Activated T-cell treated with anti-CD3 and anti-CD28 coated beads for 48 hours (primary cell): ENCODE data around the gene ANO10.

Experiments used
- DNase-seq: peaks from one replicate; pipeline ENCODE4 v3.0.0-alpha.2; 2020; ENCODE audit warnings: low read depth

ANO10 gene

DNA sequence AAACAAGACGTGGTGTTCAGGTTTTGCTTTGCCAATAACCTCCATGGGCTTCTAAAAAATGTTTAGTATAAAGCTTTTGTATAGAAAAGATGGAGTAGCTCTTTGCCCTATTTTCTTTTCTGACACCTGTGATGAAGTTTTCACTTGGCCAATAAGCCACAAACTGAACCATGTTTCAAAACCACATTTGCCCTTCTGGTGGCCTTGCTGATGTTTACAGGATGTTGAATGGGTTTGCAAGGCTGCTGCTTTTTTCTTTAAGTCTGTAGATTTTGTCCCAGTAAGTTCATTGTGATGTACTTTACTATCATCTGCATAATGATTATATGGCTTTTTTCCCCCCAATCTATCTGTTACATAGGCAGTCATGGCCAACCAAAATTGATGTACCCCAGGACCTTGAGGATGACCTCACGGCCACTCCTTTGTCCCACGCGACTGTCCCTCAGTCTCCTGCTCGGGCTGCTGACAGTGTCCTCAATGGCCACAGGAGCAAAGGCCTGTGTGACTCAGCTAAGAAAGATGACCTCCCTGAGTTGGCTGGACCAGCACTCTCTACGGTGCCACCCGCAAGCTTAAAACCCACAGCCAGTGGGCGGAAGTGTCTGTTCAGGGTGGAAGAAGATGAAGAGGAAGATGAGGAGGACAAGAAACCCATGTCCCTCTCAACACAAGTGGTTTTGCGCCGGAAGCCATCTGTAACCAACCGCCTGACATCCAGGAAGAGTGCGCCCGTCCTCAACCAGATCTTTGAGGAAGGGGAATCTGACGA, 274.6 kb downstream of the ANO10 start:
- DNase-seq, result no peak

DNA sequence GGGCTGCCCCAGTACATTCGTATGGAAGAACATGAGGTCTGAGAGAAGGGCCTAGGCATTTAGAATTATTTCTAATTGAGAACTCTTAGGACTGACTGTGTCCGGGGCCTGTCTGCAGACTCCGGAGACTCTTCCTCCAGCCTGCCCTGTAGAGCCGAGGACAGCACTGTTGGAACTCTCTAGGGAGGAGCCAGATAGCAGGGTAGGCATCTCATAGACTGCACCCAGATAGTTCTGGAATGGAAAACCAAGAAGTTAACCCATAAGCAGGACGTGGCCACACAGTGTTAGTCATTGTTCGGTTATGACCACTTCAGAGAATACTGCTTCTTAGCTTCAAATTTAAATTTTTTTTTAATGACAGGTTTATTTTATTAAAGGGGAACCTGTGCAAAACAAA, 275.9 kb downstream of the ANO10 start:
- no peak for DNase-seq

DNA sequence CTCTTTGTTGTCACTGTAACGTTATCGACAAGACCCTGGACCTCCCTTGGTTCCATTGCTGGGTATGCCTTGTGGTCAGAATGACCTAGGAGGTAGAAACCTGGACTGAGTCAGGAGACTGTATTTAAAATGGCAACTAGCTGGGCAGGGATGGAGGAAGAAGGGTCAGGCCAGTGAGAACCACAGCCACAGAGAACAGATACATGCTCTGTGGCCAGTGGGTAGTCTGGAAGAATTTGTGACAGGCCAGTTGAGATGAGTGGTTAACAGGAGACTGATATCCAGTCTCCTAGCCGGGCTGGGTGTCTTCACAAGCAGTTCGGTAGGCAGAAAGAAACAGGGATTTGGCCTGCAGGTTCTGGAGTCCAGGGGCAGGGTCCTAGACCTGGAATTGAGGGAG, 276.6 kb downstream of the ANO10 start:
- DNase-seq, result no peak

DNA sequence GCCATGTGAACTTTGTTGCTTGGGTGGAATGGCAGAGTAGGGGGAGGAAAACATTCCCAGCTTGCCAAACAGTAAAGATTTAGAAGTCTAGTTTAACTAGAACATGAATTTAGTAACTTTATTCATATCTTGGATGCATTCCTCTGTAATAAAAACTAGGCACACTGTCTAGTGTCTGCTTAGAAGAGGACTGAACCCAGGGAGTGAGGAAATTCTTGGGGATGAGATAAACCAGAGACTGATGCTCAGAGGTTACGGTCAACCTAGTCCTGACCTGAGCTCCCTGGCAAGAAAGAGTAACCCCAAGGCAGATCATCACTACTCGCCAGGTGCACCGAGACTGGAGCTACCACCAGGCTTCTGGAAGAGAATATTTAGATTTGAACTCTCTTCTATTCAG, 277.3 kb downstream of the ANO10 start:
- DNase-seq, result no peak

DNA sequence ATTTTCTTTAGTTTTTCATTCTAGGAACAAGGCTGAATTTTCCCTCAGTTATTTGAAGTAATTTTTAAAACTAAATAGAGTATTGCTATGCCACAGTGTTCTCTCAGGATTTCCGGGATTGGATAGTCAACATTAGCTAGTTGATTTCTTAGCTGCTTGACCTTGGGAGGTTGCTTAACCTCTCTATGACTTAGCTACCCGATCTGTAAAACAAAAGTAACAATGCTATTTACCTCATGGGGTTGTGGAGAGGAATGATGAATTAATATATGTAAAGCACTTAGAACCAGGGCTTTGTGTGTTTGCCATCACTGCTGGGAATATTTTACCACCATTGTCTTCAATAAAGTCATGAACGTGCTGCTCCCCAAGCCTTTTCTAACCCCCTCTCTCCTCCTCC, 278.0 kb downstream of the ANO10 start:
- no peak for DNase-seq

DNA sequence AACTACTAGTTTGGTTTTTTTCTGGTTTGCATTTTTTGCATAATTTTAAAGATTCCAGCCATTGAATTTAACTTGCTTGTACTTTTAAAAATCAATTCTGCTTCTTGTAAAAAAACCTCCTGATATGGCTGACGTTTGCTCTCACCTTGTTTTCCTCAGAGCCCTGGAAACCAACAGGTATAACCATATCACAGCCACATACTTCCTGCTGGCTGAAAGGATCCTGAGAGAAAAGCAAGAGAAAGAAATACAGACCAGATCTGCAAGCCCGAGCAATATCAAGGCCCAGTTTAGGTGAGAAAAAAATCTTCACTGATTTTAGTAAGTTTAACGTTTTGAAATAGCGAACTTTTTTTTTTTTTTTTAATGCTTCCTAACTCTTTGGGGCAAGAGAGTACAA, 278.6 kb downstream of the ANO10 start:
- no peak for DNase-seq

DNA sequence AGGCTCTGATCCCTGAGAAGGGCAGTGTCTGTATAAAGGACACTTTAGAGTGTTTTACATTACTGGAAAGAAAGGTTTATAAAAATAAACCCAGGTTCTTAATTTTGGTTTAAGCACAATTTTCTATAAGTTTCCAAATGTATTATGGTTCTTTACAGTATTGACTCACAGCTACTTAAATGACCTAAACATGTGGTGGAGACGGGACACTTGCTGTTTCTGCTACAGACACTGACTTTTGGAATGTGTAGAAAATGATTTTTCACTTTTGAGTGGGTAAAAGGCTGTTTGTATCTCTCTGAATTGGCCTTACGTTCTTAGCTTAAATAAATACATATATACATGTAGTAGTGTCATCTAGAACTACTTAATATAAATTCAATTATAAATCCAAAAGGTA, 280.0 kb downstream of the ANO10 start:
- no peak for DNase-seq

DNA sequence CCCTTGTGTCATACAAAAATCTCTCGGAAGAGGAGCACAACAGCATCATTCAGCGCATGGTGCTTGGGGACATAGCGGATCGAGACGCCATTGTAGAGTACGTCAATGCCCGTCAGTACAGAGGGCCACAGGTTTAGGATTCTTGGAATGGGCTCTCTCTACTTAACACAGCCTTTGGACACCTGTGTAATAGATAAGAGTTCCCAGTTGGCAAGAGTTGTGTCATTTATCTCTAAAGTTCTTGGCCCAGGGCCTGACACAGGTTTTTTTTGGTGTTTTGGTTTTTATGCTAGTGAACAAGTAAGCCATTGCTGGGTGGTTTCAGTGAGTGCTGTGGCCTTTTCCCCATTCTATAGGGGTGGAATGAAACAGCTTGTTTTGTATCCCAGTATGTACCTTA, 281.4 kb downstream of the ANO10 start:
- no peak for DNase-seq

DNA sequence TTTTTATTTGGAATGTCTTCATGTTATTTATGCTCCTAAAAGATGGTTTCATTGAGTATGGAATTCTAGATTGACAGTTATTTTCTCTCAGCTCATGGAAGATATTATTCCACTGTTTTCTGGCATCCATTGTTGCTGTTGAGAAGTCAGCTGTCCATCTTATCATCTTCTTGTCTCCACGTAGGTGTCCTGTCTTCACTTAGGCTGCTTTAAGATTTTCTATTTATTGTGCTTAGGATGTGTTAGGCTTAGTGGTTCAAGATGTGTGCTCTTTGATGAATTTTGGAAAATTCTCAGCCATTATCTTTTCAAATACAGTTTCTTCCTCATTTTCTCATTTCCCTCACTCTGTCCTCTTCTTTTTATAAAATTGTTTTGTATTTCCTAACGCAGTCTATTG, 283.5 kb downstream of the ANO10 start:
- no peak for DNase-seq

DNA sequence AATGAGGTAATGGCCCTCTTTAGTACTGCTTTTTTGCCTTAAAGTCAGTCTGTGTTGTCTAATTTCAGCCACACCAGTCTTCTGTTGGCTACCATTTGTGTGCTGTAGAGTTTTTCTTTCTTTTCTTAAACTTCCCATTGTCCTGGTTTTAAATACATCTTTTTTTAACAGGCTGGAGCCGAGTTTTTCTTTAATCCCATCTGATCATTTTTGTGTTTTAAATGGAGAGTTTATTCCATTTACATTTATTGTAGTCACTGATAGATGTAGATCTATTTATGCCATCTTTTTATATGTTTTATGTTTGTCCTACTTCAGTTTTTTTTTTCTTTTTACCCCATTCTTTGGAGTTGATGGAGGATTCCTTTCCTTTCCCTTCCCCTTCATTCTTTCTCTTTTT, 286.0 kb downstream of the ANO10 start:
- DNase-seq, result no peak

DNA sequence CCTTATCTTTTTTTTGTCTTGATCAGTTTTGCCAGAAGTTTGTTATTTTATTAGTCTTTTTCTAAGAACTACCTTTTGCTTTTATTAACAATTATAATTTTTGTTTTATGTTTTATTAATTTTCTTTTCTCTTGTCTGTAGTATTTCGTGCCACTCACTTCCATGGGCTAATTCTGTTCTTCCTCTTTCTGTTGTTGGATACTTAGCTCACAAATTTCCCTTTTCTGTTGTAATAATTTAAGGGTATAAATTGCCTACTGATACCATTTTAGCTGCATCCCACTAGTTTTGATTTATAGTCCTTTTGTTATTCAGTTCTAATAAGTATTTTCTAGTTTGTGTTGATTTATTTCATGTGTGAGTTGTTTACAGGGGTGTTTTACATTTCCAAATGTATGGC, 286.8 kb downstream of the ANO10 start:
- DNase-seq, result no peak

DNA sequence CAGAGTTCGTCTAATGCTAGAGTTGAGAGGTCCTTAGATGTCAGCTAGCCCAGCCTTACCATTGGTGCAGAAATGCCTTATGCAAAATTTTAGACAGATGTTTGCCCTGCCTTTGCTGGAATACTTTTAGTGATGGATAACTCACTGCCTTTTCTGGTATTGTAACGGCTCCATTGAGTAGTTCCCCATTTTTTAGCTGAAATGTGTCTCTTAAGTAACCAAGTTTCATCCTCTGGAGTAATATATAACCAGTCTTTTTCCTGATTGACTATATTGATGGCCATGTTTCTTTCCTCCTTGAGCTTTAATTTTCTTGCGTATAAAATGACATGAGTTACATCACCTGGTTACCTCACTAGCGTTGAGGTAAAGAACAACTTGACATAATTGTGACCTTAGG, 290.4 kb downstream of the ANO10 start:
- no peak for DNase-seq

DNA sequence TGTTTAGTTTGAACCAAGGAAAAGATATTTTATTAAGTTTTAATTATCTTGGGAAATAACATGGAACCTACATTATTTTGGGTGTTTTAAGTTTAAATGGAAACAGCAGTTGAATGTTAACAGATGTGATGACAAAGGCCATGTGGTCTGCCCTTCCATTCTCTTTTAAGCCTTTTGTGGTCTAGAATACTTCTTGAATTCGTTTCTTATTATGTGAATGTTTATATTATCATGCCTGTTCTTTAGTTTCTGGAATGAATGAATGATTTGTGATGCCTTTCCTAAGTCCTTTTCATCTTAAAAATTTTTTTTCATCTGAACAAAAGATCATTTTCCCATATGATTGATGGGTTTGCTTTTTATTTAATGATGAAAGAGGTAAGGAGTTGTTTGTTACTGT, 290.8 kb downstream of the ANO10 start:
- no peak for DNase-seq

DNA sequence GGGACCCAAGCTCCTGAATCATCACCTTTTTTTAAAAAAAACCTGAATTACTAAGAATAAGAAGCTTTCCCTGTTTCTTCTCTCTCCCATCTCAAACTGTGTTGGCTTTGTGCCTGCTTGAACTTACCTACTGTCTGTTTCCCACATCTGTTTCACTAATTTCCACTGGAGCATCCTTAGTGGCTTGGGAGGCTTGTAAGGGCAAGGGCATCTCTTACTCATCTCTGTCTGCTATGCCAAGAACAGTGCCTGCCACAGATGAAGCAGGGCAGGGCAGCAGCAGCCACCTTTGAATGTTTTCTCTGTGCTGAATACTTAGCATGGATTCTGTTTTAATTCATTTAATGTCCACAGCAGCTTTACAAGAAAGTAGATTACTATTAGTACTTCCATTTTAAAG, 293.2 kb downstream of the ANO10 start:
- no peak for DNase-seq

DNA sequence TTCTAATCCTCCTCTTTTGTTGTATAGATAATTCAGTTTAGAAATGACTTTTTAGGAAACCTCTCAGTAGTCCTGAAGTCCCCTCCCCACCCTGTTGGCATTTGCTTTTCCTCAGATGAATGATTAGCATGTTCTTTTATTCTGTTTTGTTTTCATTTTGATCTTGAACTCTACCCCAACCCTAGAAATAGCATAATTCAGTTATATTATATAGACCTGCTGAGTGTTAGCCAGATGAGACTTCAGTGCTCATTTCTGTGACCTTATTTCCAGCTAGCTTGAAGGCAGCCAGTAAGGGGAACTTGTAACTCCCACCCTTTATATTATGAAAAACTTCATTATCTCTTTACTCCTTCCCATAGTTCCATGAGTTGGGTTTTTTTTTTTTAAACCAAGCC, 294.2 kb downstream of the ANO10 start:
- no peak for DNase-seq

DNA sequence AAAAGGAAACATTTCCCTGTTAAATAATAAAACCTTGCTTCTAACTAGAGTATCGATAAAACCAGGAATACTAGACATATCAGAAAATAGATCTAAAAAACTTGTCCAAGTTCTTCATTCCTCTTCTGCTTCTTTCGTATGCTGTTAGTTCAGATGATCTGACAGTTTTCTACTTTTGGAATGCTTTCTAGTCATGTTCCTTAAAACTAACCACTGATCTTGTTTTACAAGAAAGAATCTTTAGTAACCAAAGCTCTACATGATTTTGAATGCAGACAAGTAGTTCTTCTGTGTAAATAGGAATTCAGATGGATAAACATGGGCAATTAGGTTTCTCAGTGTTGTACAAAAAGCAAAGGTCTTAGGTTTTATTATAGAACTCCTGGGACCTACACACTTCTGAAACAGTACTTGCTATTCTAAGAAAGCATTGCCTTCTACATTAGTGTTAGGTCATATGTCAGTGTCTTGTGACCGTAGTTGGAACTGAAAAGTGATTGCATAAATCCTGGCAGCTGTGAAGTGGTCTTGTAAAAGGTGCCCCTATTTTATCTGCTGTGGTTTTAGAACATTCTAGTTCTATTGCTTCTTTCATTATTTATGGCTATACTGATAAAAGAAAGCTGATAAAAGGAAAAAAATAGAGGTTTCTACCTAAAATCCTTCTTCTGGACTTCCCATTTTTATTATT, 294.8 kb downstream of the ANO10 start:
- no peak for DNase-seq

DNA sequence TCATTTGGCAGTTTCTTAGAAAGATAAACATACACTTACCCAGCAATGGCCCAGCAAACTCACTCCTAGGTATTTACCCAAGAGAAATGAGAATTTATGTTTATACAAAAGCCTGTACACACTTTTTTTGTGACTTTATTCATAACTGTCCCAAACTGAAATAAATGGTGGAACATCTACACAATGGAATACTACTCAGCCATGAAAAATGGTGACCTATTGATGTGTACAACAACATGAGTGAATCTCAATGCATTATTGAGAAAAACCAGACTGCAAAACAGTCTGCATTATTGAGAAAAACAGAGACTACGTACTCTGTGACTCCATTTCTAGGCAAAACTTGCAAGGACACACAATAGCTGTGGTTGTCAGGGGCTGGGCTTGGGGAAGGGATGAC, 298.3 kb downstream of the ANO10 start:
- no peak for DNase-seq

DNA sequence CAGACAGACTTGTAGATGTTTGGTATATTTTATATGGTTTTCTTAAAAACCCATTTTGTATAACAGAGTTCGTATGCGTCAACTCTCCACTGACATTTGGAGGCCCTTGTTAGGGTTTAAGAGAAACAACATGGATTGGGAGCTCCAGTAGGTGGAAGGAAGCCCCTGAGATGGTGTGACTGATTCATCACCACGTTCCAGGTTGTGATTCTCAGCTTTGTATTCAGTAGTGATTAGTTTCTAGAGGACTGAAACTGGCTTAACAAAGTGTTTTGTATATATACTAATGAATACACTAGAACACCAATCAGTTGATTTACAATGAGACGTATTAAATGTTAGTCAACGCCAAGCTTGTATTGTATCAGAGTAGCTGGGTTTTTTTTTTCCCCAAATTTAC, 301.5 kb downstream of the ANO10 start:
- no peak for DNase-seq

DNA sequence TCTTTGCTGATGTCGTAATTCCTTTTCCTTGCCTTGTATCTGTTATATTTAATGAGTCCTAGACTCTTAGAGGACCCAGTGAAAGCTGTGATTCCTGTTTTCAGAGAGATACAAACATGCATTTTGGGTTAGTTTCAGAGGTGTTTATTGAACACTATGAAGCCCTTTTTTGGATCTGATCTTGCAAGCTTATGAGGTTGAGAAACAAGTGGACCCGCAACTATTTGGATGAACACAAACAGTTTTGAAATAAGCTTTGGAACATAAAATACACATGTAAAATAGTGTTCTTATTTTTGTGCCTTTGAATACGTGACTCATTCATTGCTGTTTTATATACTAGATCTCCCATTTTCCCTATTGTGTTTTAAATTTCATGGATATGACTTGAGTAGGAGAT, 302.0 kb downstream of the ANO10 start:
- no peak for DNase-seq

DNA sequence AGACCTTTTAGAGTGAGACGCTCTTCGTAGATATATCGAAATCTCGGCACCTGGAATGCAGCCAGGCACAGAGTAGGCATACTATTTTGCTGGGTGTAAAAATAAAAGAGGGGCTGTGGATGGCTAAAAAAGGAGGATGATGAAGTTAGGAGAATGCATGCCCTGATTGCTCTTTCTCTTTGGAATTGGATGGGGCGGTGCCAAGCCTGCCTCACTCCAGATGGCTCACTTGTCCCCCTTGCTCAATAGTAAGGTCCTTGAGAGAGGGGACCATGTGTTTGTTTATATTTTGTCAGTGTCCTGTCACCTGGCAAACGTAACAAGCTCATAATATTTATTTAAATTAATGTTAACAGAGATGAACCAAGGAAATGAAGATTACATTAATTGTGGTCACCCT, 302.4 kb downstream of the ANO10 start:
- DNase-seq, result no peak

DNA sequence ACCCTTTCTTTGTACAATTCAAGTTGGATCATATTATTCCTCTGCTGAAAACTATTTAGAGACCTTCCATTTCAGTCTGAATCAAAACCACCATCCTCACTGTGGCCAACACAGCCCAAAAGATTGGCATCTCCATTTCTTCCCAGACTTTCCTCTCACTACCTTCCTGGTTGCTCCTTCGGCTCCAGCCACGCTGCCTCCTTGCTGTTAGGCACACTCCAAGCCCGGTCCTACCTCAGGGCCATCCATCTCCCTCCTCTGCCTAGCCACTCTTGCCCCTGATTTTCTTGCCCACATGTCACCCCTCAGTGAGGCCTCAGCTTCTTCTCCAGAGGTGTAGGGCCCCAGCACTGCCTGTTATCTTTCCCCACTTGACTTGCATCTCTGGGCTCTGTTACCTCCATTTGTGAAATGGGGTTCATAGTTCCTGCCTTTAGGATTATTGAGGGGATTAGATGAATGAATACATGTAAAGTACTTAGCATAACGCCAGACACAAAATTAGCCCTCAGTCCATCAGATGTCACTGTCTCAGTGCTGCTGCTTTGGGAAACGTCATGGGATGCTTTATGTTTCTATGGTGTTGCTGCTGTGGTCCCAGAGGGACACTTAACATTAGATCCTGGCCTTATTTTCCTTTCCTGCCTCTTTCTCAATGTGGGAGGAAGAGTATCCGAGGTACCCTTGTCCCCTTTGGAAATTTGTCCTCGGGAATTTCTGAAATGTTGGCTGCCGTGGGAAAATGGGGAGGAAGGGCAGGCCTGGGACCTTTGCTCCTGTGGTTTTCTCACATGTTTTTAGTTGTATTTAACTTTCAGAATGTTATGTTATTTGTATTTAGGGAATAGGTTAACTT, 304.1 kb downstream of the ANO10 start:
- DNase-seq, result no peak

DNA sequence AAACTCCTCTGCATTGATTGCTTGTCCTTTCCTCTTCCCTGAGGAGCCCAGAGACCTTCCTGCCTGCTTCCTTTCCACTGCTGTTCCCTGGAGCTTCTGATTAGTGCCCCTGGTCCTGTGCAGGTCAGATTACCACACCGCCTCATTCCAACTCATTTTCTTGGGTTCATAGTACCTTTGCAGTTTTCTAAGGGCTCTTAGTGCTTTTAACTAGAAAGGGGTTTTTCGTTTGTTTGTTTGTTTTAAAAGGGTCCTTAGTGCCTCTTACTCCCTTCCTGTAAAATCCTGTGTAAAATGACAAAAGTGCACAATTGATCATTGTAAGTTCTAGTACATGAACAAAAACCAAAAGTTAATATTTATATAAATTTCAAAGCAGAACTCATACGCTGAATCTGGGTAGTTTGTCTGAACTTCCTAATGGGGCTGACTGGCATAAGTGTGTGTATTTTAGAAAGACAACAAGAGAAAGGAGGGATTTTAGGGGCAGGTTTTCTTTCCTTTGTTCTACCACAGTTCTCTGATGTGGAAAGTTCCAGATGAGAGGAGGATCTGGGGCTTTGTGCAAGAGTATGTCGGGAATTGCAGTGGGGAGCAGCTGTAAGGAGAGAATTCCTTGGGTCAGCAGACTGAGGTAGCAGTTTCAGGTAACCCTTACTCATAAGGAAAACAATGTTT, 304.9 kb downstream of the ANO10 start:
- DNase-seq, result no peak
